Measurements from ENCODE around the gene PDZD2.

The PDZD2 gene

DNA sequence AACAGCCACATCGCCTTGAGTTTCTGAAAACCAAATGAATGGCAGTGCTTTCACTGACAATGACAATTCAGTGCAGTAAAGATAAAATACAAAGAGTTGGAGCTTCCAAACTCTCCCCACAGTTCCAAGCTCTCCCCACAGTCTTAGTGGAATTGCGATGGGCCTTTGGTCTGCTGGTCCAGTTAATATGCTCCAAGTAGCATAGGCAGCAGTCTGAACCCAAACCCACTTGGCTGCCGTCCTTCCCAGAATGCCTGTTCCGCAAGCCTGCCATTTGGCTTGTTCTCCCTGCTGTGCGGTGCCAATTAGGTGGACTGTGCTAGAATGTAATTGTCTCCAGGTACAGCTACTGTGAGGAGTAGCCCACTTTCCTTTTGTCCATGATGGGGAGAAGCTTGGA is 285.1 kb downstream of the PDZD2 start:
- no peaks in the 10 kb centered on the region for H3K4me1 ChIP-seq
- no peaks in the 10 kb centered on the region for H3K36me3 ChIP-seq
- no peak for DNase-seq
- no peak overlapping the region for H3K27ac ChIP-seq
- H3K9me3 ChIP-seq, result no peaks in the 10 kb centered on the region
- H3K27me3 ChIP-seq, result no peaks in the 10 kb centered on the region
- TF ChIP-seq, protein P1, sequence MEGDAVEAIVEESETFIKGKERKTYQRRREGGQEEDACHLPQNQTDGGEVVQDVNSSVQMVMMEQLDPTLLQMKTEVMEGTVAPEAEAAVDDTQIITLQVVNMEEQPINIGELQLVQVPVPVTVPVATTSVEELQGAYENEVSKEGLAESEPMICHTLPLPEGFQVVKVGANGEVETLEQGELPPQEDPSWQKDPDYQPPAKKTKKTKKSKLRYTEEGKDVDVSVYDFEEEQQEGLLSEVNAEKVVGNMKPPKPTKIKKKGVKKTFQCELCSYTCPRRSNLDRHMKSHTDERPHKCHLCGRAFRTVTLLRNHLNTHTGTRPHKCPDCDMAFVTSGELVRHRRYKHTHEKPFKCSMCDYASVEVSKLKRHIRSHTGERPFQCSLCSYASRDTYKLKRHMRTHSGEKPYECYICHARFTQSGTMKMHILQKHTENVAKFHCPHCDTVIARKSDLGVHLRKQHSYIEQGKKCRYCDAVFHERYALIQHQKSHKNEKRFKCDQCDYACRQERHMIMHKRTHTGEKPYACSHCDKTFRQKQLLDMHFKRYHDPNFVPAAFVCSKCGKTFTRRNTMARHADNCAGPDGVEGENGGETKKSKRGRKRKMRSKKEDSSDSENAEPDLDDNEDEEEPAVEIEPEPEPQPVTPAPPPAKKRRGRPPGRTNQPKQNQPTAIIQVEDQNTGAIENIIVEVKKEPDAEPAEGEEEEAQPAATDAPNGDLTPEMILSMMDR (IDR thresholded peaks at IDR 0.05), result no peak
- H3K4me3 ChIP-seq, result no peak overlapping the region
- intact Hi-C loops (cut with DNase I; ENCODE audit: low total_unique reads), result no loop called here

DNA sequence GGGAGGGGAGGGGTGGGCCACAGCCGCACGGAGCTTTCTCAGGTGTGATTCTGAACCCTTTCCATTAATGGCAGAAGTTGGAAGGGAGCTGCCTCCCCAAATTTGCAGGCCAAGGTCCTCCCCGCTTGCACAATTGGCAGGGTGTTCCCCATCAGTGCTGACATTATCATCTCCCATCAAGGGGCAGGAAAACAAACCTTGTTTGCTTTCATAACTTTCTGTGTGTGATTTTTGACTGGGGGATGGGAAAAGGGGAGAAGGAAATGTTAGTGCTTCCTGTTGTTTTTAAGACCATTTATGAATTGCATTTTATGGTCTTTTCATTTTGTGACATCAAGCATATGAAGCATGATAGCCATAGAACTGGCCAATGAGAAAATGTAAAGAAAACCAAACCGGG is 292.9 kb downstream of the PDZD2 start:
- no peaks in the 10 kb centered on the region for H3K36me3 ChIP-seq
- TF ChIP-seq, protein P1 (IDR thresholded peaks at IDR 0.05), result no peak
- DNase-seq, result no peak
- intact Hi-C loops (cut with DNase I; ENCODE audit: low total_unique reads), result no loop called here
- H3K4me3 ChIP-seq, result no peak overlapping the region
- no peaks in the 10 kb centered on the region for H3K27me3 ChIP-seq
- H3K9me3 ChIP-seq, result no peaks in the 10 kb centered on the region
- peaks cover 0 to 12% (median 0%) of the 10 kb centered on the region in 4 donors for H3K4me1 ChIP-seq
- H3K27ac ChIP-seq, result no peak overlapping the region

DNA sequence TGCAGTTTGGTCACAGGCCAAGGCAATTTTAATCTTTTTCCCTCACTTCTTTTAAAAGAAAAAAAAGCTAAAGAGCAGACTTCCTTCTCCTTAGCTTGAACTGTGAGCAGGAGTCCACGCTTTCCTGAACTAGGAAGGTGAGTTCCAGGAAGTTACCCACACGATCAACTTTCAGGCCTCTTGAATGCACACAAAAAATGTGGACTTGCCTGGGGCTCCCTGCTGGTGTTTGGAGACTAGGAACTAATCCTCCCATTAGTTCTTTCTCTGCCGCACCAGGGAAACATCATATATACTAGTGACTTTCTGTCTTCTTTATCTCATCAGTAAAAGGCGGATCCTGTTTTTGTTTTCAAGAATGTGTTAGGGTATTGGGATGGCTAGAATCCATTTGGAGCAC is 295.2 kb downstream of the PDZD2 start:
- peaks cover 0 to 12% (median 0%) of the 10 kb centered on the region in 4 donors for H3K4me1 ChIP-seq
- TF ChIP-seq, protein P1 (IDR thresholded peaks at IDR 0.05), result no peak
- H3K27ac ChIP-seq, result no peak overlapping the region
- no peak overlapping the region for H3K4me3 ChIP-seq
- intact Hi-C loops (cut with DNase I; ENCODE audit: low total_unique reads), result no loop called here
- no peaks in the 10 kb centered on the region for H3K36me3 ChIP-seq
- no peaks in the 10 kb centered on the region for H3K27me3 ChIP-seq
- H3K9me3 ChIP-seq, result no peaks in the 10 kb centered on the region
- DNase-seq, result no peak

DNA sequence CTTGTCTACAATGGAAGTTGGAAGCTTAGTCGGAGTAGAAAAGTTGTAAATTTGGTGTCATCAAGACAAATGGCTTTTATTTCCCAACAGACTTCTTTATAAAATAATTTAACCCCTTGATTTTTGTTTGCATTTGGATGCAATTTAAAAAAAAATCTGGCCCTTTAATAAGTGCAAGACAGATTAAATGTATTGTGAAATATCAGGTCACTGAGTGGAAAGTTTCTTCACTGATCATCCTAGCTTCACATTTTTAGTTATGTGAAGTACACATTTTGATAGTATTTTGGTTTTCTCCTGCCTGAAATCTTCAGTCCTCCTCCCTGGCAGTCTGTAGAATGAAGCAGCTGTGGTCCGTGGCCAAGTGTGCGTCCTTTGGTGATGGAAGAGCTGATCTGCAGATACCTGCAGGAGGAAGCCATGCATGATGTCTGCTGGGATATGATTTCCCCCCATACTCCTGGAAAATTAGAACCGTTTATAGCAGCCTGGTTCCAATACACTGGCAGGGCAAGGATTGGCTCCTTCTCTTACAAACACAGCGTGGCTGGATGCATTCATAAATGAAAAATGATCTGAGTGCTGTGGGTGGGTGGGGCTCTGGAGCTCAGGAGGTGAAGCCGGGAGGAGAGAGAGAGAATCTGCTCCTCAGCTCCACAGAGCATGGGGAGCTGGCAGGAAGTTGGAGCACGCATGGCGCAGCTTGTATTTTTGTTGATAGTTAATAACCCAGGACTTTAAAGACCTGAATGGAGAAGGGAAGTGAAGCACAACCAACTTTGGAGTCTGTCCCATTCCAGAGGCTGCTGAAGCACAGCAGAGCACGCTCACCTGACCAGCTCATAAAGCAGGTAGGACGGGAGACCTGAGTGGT is 296.8 kb downstream of the PDZD2 start:
- Histone ChIP-seq H3K27ac (no peak overlapping the region), H3K9me3 (no peaks in the 10 kb centered on the region), H3K4me1 (peaks cover 0 to 12% (median 0%) of the 10 kb centered on the region in 4 donors), H3K36me3 (no peaks in the 10 kb centered on the region), H3K27me3 (no peaks in the 10 kb centered on the region), H3K4me3 (no peak overlapping the region)
- DNase-seq, result no peak
- TF ChIP-seq, protein P1 (IDR thresholded peaks at IDR 0.05), result no peak
- intact Hi-C loops (cut with DNase I; ENCODE audit: low total_unique reads), result no loop called here

DNA sequence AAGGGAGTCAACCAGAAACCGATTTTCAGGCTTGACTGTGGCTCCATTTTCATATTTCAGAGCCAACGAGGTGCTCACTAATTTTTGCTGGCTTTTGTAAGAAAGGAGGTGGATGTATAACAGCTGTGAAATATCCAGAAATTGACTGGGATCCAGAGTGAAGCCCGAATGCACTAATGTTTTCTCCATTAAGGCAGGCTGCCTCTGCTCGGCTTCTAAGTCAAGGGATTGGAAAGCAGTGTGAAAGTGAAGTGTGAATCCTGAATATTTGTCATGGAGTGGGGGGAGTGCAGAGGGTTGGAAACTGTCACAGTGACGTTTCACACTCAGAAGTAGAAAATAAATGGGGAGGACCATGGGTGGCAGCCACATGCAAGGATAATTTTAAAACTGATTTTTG is 297.8 kb downstream of the PDZD2 start:
- Histone ChIP-seq H3K9me3 (no peaks in the 10 kb centered on the region), H3K36me3 (no peaks in the 10 kb centered on the region), H3K4me1 (peaks cover 0 to 12% (median 0%) of the 10 kb centered on the region in 4 donors), H3K27me3 (no peaks in the 10 kb centered on the region), H3K27ac (no peak overlapping the region), H3K4me3 (no peak overlapping the region)
- TF ChIP-seq, protein P1 (IDR thresholded peaks at IDR 0.05), result no peak
- DNase-seq, result no peak
- intact Hi-C loops (cut with DNase I; ENCODE audit: low total_unique reads), result no loop called here

Data from tibial artery (tissue), 4 donors.